IPS-NIHi11 (cell line): Measurements from ENCODE around the gene OCA2.

Source experiments
- DNase-seq: peaks from one replicate; pipeline ENCODE4 v3.0.0; 2012; ENCODE audit warnings: mixed read lengths, low spot score

OCA2 gene

DNA sequence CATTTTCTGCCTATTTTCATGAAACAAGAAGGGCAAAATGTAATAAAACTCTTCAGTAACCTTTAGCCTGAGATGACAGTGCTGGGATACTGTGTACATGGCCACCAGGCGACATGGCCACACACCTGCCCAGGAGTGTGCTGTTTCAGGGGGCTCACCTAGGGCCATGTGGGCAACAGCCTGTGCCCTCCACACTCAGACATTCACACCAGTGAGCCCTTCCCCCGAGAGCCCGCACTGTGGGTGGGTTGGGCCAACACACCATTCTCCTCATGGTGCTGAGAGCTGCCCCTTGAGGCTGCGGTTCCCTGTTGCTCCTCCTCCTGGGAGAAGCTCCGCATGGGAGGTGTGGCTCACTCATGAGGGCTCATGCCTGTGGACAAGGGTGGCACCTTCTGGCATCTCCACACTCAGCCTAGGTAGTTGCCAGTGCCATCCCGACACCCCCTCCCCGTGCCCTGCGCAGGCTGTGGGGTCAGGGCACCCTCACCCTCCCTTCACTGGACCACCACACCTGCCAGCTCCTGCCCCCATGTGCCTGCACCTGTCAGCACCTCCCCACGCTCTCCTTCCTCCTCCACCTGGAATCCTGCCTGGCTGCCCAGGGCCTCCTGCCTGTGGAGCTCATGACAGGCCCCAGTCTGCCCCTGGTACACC, 19.7 kb downstream of the OCA2 start:
- DNase-seq: no peak

DNA sequence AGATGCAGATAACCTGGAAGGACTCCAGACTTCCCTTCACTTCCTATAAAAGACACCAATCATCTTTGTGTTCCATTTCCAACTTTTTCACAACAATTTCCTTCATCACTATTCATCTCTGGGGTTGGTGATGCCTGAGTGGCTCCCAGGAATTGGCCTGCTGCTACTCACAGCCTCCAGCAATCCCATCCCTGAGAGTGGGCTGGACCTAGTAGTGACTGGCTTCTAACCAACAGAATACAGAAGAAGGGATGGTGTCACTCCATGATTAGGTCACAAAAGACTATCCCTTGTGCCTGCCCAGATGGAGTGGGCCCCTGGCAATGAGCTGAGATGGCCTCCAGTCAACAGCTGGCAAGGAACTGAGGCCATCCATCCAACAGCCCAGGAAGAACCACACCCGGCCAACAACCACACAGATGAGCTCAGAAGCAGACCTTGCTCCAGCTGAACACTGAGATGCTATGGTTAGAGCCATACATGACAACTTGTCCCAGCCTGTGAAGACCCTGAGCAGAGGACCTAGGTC, 20.9 kb downstream of the OCA2 start:
- DNase-seq: no peak

DNA sequence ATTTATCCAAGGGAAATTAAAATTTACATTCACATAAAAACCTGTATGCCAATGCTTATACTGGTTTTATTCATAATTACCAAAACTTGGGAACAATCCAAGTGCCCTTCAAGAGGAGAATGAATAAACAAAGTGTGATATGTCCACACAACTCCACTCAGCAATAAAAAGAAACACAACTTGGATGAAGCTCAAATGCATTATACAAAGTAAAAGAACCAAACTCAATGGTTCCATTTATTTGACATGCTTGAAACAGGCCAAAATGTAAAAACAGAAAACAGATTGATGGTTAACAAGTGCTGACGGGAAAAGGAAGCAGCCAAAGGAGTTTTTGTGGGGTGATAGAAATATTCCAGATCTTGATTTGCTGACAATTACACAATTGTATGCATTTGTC, 23.5 kb downstream of the OCA2 start:
- no peak for DNase-seq

DNA sequence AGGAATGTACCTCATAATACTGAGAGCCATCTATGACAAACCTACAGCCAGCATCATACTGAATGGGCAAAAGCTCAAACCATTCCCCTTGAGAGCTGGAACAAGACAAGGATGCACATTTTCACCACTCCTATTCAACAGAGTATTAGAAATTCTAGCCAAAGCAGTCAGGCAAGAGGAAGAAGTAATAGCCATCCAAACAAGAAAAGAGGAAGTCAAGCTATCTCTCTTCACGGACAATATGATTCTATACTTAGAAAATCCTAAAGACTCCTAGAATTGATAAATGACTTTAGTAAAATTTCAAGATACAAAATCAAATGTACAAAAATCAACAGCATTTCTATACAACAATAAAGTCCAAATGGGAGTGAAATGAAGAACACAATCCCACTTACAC, 30.2 kb downstream of the OCA2 start:
- no peak for DNase-seq

DNA sequence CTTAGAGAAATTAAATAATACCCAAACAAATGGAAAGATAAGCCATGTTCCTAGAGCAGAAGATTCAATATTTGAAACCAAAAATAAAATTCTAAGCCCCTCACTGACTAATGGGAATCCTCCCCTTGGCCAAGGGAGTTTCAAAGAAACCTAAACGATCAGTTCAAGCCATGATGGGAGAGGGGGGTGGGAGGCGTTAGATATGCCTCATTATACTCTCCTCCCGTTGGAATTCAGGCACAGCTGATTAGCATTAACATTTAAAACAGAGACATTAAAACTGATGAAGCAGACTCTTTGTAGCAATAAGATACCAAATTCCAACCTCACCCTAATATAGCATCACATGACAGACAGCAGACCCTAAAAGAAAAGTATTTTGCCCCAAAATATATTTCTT, 32.9 kb downstream of the OCA2 start:
- DNase-seq: no peak

DNA sequence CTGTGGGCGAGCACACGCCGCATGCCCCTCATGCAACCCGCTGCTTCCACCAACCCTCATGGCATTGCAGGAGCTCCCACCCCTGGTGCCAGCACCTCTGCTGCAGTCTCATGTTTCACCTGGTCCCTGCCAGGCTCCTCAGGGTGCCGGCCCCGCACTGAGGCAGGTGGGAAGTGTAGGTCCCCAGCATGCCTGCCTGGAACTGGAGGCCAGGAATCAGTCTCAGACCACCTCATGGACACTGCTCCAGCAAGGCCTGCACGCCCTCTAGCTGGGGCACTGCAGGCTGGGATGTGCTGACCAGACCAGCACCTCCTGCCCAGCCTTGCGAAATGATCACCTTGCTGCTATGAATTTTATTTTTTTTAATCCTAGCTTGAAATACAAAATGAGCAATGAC, 39.1 kb downstream of the OCA2 start:
- DNase-seq: no peak

DNA sequence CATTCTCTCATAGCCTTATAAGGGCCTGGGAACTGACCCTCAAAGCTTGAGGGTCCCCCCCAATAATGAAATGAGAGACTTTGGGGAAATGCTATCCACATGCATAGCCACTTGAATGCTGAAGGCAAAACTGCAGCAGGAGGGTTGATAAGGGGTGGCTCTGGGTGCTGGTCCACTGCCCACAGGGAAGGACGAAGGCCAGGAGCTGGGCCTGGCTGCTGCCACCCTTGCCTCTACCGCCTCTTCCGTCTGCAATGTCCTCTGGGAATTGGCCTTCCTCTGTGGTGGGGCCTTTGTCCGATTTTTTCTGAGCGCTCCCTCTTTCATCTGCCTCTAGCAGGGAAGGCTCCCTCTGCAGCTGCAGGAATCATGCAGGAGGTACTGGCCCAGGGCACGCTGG, 41.0 kb downstream of the OCA2 start:
- DNase-seq: no peak

DNA sequence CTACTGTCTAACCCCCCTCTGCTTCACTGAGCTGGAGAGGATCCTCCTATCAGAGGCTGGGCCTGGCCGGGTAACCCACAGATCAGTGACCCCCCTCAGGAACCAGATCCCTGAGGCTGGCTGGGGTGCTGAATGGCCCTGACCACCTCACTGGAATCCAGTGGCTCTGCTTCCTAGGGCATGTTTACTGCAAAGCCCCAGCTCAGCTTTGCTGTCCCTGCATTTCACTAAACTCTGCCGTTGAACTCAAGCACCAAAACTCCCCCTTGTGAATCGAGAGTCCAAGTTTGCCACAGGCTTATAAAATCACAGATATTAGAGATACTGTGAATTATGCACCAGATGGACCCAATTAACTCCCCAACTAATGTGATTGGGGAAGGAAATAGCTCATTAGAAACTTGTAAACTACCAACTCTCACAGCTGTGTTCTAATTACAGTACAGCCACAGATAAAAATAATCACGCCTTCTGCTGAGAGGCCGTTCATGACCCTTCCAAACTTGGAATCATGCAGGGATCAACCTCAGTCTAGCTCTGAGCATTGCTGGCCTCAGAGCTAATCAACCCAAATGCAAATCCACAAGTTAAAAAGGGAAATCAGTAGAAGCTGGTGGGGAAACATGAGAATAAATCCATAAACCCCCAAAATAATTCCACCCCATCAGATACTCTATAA, 47.0 kb downstream of the OCA2 start:
- DNase-seq: no peak

DNA sequence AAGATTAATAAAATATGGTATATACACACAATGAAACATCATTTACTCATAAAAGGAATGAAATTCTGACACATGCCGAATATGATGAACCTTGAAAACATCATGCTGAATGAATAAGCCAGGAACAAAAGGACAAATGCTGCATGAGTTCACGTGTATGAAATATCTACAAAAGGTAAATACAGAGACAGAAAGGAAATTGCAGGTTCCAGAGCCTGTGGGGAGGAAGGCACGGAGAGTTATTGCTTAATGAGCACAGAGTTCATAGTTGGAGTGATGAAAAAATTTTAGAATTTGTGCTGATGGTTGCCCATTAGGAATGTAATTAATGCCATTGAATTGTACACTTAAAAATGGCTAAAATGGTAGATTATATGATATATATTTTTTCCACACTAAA, 49.5 kb downstream of the OCA2 start:
- DNase-seq: no peak

DNA sequence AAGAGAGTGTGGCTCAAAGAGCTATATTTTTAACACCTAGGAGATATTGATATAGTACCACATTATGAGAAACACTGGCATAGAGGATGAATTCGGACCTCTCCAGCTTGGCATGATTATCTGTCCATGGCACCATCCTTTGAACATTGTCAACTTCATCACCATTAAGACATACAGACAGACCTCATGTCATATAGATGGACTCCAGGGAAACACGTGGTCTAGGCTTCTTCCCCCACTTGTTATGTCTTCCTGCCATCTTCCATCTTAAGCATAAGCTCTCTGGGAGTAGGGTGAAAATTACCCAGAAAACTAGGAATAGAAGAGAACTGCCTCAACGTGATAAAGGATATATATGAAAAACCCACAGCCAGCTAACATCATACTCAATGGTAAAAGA, 51.8 kb downstream of the OCA2 start:
- no peak for DNase-seq

DNA sequence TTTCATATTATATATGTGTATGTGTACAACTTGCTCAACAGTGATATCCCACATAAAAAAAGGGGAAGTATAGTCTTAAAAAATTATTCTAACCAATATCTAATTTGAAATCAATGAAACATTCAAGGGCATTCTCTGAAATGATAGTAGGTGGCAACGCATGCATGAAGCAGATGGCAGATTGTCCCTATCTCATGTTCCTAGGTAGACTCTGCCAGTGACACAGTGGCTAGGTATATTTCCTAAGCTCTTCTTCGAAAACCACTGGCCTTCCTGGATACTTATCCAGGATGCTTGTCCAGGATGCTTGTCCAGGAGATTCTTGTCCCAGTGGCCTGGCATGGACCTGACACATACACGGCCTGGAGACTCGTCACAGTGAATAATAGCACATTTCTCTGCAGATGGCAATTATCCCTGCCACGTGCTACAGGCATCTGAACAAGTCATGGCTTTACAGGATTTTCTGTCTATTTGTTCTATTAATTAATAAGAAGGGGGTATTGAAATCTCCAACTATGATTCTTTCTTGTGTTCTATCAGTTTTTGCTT, 54.9 kb downstream of the OCA2 start:
- no peak for DNase-seq

DNA sequence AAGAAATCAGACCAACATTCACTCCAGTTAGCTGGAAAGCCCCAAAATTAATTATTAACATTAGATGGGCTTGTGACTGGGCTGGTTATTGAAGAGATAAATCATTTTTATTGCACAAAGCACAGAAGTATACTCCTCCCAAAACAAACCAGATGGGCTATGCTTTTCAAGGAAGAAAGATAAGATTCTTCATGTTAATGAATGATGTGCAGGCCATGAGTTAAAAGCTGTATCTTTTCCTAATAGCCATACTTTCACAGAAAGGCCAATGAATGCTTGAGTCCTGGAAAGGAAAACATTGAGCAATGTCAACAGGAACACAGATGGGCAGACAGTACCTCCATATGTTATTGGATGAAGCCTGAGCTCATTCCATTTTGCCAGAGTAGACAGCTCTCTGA, 55.4 kb downstream of the OCA2 start:
- no peak for DNase-seq

DNA sequence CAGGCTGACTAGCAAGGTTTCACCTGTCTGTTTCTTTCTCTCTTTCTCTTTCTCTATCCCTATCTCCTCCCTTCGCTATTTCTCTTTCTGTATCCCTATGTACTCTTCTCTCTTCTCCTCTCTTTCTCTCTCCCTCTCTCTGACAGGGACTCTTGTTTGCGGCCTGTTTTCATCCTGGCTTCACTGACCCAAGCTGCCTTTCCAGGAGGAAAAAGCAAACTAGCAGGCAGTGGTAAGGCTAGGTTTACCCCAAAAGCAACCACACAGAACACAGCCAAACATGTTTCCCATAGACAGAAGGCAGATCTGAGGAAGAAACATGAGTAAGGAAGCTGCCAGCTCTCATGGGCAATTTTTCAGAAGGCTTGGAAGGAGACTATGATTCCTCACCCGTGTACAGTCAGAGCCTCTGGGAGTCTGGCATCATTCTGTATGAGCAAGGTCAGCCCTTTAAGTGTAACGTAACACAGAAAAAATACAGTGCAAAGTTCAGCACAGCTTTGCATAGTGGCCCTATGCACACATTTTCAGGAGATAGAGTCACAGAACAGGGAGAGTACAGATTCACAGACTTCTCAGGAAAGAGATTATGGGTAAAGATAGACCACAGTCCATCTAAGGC, 61.0 kb downstream of the OCA2 start:
- no peak for DNase-seq

DNA sequence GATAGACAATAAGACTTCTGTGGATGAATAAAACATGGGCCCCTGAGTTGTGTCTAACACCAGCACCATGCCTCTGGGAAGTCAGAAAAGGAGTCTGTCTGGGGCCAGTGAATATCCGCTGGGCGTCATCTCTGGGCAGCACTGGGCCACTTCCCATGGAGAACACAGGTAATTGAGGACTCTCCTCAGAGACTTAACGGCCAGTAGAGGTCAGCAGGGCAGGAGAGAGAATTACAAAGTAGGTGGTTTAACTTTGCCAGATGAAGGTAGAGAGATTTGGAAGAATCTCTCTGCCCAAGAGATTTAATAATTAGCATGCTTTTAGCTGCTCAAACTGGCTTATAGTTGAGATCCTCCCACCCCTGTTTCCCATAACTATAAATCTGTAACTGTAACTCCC, 65.7 kb downstream of the OCA2 start:
- DNase-seq: no peak

DNA sequence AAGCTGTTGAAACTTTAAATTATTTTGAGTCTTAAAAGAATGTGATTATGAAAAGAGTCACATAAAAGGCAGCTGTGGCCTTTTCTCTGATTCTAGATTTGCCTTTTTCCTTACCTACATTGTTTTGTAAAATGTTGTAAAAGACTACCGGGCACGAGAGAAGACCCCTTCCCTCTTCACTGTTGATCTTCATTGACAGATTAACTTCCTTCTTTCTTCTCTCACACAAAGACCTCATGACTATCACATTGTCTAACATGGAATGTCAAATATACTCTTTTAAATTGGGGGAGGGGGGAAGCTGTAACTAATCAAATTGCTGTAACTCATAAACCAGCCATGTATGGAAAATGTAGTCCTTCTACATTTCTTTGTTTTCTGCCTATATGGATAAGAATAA, 68.3 kb downstream of the OCA2 start:
- DNase-seq: no peak

DNA sequence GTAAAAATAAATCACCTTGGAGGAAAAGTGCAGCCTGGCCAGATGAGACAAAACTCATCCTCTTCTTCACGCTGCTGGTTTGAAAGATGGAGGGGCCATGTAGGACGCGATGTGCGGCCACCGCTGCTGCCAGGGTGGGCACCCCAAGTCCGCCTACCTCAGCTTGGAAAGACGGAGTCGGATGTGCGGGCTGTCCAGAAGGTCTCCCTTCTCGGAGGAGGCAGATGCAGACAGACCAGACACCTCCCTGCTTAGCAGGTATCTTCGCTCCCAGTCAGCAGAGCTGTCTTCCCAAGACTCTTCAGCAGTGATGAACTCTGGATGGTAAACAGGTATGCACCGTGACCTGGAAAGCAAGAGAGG, 71.4 kb downstream of the OCA2 start:
- DNase-seq: no peak

DNA sequence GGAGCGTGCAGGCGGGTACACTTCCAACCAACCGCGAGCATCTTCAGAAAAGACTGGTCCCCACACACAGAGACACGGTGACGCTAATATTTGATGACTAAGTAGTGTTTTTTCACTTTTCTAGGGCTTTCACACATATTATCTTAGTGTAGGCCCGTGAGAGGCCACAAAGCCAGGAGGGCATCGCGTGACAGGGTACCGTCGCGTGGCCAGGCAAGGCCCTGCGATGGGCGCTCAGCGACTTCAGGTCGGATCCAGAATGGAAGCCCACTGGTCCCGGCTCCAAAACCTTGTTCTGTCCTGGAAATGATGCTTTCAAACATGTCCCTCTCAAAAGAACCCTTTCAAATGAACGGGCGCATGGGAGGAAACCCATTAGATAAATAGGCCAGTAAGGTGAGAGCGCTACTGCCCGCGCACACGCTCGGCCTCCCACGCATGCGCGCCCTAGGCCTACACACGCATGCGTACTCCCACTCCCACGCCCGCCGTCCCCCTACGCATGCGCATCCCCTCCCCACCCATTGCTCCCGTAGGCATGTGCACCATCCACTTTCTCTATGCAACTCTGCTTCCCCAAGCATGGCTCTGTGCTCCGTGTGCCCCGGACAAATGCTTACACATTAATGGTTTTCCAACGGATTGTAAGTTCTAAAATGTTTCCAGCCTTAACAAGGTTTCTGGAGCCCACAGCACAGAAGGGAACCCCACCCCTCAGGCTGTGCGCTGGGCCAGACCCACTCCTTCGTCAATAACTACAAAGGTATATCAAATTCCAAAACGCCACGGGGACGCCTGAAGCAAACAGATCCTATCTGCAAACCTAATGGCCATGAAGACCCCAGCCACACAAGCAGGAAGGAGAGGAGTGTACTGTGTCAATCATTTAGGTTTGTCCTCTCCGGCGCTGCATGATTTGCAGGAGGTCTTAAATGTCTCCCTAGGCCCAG, 72.1 kb downstream of the OCA2 start:
- DNase-seq: no peak

DNA sequence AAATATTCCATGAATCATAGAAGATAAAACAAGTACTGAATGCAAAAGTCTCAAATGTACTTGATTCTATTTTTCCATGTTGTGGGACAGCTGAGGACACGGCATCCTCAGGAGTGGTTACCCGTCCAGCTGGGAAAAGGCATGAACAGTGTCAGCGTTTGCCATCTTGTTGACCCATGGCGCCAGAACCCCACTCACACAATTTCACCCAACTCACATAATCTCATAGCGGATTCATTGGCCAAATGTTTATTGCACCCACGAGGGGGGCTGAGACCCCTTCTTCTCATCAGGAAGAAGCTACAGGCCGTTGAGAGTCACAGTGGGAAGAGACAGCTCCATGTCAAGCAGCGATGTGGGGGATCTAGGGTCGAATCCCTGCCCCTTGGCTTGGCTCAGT, 72.9 kb downstream of the OCA2 start:
- no peak for DNase-seq

DNA sequence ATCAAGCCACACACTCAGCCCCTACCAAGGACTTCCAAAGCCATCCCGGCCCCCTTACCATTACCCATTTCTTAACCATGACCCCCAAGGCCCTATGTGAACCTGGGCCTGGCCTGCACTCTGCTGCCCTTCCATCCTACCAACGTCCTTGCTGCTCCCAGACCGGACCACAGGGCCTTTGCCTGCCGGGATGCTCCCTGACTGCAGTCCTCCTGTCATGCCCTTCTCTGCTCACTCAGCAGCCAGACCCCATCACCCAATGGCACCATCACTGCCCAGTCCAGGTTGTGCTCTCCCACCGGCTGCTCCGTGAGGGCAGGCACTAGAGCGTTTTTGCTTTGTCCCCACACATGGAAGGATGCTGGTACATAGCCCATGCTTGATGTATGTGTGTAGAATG, 73.7 kb downstream of the OCA2 start:
- no peak for DNase-seq

DNA sequence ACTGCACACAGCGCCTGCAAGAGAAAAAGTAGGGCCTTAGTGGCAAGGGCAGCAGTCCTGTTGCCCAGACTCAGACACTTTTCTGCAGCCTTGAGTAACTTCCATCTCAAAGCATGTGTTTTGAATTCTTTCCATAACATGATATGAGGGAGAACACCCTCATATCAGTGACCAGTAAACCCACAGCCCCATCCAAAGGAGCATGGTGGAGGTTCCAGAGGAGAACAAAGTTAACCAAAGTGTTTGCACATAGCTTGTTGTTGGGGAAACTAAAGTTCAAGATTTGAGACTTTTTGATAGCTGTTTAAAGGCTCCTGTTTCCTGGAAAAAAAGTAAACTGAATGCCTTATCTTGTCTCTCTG, 74.2 kb downstream of the OCA2 start:
- DNase-seq: no peak

DNA sequence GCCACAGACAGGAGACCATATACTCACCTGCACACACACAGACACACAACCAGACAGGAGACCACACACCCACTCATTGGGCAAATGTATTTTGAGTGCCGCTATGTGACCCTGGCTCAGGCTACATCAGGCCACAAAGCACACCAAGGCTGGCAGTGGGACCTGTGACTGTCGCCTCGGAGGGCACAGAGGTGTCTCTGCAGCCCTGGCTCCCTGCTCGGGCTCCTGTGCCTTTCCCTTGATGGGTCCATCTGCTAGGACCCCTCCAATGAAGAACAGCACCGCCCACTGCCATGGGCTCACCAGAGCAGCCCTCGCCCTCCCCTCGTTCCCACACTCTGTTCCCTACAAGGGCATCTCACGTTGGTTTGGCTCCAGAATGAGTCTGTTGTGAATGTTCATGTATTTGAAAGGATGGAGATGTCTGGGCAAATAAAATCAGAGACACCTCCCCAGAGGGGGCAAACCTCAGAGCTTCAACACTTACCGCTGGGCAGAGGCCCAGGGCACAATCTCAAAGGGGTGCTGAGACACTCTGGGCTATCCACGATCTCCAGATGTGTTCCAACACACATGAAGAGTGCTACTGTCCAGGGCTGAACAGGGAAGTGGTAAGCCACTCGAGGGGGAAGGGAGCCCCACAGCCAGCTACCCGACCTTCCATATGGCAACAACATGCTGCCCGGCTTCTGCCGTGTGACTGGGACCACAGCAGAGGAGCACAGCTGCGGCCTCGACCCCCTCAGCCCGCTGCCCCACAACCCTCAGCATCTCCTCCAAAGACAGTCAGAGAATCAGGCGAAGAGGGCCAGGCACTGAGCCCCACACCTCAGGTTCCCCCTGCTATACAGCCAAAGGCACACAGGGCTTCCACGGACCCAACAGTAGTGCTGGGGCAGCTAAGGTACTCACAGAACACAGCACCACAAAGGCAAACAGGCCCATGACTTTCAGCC, 74.9 kb downstream of the OCA2 start:
- no peak for DNase-seq
